Activated gamma-delta T cell (primary cell): Measurements from ENCODE around the gene FBLN5.
"Not testable (repeated sequence)": the region's sequence is repeated elsewhere in the genome, so short reads cannot be mapped to it uniquely, and the experiment has no call there.

Source experiments
- DNase-seq: peaks from one replicate; lab custom pipeline; 2025; lab: John Stamatoyannopoulos, UW

Gene FBLN5

DNA sequence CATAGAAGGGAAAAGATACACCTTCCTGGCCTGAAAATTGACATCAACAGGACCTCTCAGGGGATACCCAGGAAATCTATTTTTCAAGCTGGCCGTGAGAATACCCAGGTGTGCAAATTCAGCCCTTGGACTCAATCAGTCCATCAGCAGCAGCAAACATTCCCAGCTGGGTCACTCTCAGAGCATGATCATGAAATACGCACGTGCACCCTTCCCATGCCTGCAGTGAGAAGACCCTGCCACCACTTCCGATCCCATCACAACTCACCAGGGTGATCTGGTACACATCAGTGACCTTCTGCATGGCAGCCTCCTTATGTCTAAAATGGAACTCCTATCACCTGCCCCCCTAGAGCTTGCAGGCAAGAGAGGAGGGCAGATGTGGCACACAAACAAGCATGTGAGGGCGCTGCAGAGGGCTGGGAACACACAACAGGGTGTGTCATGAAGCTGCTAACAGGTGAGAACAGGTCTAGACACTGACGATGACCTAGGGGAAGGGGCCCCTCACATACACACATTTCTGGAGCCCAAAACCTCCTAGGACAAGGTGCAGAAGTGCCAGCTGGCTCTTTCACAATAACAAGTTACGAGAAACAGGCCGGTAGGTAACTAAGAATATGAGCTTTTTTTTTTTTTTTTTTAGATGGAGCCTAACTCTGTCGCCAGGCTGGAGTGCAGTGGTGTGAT is 42.4 kb downstream of the FBLN5 start:
- no peak for DNase-seq

- no peak for DNase-seq
Observed at GRCh38 chr14:91904483-91904882, 43.0 kb downstream of the FBLN5 start.

- no peak for DNase-seq
Observed at GRCh38 chr14:91903070-91903469, 44.4 kb downstream of the FBLN5 start.

GRCh38 chr14:91902336-91902735 is 45.2 kb downstream of the FBLN5 start:
- no peak for DNase-seq

GRCh38 chr14:91901449-91902226 is 45.9 kb downstream of the FBLN5 start:
- DNase-seq, result no peak

GRCh38 chr14:91899806-91900205 is 47.7 kb downstream of the FBLN5 start:
- no peak for DNase-seq

DNA sequence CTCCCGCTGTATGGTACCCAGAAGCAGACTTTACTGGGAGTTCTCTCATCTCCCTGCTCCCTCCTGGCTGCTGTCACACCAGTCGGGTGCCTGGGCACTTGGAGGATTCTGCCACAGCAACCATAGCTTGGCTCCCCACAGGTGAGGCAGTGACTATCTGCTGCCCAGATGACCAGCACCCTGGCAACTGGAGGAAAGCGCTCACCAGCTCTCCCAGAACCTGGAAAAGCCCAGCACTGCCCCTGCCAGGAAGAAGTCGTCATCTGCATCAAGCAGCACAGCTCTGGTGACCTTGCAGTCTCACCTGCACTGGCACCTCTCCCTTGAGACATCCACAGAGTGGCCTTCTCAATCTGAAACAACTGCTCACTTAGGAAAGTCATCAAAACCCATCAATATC is 48.3 kb downstream of the FBLN5 start:
- DNase-seq, result no peak

DNA sequence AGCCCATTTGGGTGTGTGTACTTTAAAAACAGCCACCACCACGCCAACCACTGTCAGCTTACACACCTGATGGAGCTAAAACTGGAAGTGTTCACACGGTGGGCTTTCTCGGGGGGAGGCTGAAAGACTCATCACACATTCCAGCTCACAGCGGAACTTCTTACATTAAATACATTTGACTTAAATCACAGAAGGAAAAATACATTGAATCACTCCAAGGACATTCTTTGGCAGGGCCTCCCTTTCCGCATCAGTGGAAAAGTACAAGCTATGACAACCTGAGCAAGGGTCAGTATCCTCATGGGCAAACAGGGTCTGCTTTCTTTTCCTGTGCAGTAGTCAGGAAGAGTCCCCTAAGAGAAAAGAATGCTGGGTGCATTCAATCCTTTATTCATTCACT is 49.1 kb downstream of the FBLN5 start:
- no peak for DNase-seq

DNA sequence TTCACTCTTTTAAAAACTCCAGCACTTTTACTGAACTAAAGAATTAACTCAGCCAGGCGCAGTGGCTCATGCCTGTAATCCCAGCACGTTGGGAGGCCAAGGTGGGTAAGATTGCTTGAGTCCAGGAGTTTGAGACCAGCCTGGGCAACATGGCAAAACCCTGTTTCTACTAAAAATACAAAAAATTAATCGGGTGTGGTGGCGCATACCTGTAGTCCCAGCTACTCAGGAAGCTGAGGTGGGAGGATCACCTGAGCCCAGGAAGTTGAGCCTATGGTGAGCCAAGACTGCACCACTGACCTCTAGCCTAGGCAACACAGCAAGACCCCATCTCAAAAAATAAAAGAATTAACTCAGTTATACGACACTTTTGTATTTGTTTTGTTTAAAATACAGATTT is 49.8 kb downstream of the FBLN5 start:
- not testable (repeated sequence) for DNase-seq

DNA sequence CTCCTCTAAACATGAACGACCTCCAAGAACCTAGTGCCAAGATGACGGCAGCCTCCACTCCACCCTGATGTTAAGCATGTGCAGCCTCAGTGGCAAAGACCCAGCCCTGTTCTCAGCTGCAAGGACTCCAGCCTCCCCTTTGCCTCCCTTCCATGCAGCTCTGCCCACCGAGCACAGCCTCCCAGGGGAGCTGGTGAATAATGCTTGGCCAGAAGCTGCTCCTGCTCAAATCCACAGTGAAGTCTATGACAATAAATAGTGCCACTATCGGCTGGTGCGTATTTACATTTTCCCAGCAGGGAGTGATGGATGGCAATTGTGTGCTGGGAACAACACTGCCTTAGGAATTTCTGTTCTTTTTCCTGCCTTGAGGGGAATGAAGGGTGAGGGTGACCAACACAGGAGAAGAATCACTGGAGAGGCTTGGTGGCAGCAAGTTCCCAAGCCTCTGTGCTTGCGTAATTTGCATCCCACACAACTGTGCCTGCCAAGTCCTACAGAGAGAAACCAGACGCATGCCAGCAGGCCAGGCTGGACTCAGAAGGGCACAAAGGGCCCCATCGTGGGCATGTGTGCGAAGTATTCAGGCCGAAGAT is 50.3 kb downstream of the FBLN5 start:
- no peak for DNase-seq

- DNase-seq, result no peak
Observed at GRCh38 chr14:91896419-91896818, 51.1 kb downstream of the FBLN5 start.

GRCh38 chr14:91893669-91894068 is 53.8 kb downstream of the FBLN5 start:
- no peak for DNase-seq

DNA sequence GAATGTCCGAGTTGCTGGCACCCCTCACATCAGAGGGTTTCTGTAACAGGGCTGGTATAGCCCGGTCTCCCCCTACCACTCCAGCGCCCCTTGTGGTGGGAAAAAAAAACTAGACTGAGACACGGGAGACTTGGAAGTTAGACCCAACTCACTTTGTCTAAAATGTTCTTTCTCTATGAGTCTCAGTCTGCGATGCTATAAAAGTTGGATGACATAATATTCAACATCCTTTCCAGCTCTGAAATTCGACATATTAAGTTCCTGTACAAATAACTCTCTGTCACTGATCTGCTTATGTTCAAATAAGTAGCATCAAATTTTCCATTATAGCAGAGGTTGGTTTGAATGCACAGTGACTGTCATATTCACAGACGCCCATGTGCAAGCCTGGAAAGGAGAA is 54.5 kb downstream of the FBLN5 start:
- DNase-seq, result no peak

DNA sequence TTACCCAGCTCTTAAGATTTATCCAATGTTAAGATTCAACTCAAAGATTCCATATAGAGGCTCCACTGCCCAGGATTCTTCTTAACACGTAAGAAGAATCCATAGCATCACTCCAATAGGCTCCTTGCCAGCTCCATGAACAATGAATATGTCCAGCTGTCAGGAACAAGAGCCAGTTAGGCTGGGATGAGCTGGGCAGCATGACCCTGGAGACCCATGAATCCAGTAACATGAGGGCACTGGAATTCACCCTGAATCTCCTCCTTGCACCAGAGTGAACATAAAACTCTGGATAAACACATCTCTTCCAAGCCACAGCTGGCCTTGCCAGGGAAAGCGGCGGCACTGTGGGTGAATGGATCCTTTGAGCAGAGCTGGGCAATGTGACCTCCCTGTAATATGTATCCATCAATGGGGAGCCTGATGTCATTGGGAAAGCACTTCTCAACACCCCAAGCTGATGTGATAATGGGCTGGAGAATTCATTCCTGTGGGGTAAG is 55.7 kb downstream of the FBLN5 start:
- DNase-seq, result no peak

DNA sequence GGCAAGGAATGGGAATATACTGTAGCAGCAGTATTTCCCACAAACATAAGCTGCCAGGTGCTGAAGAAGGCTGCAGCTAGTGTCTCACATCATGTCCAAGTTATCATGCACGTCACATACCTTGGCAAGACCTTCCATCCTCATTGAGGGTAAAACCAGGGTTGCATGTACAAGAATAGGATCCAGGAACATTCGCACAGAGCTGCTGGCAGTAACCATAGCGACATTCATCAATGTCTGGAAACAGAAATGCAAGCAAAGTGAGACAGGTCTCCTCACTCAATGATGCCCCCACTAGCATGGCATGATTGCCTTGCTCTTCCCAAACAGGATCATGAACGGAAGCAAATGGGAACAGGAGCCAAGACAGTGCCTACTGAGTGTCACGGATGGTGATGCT is 56.4 kb downstream of the FBLN5 start:
- no peak for DNase-seq

DNA sequence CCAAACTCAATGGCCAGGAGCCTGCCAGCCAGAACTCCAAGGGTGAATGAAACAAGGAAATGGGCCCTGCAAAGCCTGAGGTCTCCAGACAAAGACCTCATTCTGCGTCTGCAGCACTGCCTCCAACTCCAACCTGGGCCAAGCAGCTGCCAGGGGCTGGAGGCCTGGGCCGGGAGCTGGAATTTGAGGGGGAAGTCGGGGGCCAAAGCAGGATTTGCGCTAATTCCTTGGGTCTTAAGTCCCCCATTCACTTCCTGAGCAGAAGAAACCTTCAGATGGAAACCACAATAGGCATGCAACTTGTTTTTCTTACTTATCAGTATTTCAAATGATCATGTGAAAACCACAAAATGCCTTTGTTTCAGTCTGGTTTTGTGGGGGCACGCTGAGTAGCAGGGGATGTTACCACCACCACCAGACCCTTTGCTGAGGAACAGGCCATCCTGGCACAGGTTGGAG is 57.2 kb downstream of the FBLN5 start:
- DNase-seq, result no peak

GRCh38 chr14:91889477-91890211 is 57.9 kb downstream of the FBLN5 start:
- DNase-seq, result no peak

DNA sequence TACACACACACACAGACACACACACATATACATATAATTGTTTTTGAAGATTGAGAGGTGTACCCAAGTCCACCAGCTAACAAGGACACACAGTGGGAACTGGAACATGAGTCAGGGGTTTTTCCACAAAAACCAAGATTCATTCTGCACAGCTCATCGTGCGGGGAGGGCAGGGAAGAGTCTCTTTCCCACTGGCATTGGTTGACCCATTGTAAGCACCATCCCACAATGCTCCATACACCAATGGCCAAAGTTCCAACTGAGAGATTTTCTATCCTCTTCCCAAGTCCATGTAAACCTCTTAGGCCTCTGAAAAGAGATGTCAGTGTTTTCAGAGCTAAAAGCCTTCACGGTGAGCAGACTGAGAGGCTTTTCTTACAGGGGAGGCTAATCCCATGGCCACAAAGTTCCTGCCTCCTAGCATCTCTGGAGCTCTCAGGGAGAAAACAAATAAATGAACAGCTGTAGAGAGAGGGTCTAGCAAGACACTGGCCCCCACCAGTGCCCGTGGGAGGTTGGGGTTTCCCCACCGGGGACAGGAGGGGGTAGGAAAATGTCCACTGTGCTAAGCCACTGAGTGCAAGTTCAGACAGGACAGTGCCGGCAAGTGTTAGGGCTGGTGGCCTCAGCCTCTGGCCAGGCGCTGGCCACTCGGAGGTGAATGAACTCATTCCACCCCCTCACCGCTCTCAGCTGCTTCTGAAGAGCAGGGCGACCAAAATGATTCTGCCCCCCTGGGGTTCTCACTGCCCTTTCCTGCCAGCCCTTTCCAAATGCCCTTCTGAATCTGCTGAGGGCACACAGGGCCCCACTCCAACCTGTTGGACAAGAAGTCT is 58.6 kb downstream of the FBLN5 start:
- no peak for DNase-seq

- no peak for DNase-seq
Observed at GRCh38 chr14:91886961-91887360, 60.5 kb downstream of the FBLN5 start.

DNA sequence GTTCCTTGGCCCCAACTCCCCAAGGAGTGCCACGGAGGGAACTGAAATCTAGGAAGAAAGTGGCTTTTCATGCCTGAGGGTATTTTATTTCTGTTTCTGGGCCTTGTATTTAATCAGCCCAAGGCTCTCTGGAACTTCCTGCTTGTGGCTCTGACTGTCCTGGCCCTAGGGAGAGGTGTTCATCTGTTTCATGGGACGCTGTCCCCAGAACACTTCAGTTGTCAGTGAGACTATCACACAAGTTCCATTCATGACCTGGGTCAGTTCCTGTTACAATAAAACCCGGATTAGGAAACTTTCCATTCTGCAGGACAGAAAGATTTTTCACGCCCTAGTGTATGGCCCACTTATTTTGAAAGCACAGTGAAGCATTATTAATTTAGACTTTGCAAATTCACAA is 61.7 kb downstream of the FBLN5 start:
- DNase-seq, result no peak

DNA sequence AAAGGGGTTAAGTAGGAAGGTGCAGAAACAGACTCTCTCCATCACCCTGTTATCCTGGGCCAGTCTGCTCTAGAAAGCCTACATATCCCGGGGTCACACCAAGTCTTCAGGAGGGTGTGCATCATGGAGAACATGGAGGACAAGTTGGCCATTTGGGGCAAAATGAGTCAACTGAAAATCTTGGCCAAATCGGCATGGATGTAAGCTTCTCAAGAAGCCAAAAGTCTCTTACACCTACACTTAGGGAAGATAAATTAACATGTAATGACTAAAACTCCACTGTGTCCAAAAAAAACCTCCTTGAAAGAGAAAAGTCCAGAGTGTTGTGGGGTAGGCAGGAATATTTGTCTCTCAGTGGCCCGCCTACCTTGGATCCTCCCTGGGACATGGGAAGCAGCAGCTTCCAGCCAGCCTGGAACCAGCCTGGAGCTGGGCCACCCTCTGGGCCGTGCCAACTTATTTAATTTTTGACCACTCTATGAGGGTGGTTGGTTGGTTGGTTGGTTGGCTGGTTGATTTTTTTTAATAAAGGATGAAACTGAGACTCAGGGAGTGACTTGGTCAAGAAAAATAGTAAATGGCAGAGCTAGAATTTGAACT is 62.3 kb downstream of the FBLN5 start:
- DNase-seq, result no peak
